ENCODE measurements around the gene ZNF487.
A peak's percentile ranks its signal among the peaks of the same experiment; 100 is the strongest.

ZNF487 gene

GRCh38 chr10:43396928-43397624 is 39.8 kb upstream of the ZNF487 start:
- no peak for TF ChIP-seq CTCF (IDR thresholded peaks at IDR 0.05; ENCODE audit: borderline replicate concordance, control extremely low read depth, extremely low read depth, insufficient read depth, missing control alignments)
- DNase-seq (ENCODE audit: low spot score): peak; percentile 93
- in situ Hi-C loops (cut with MboI; ENCODE audit: low sequenced_read_pairs, unreplicated experiment): no loop called here

GRCh38 chr10:43398939-43399319 is 38.0 kb upstream of the ZNF487 start:
- in situ Hi-C loops (cut with MboI; ENCODE audit: low sequenced_read_pairs, unreplicated experiment): no loop called here
- no peak for DNase-seq (ENCODE audit: low spot score)

GRCh38 chr10:43399320-43400310 is 37.3 kb upstream of the ZNF487 start:
- DNase-seq (ENCODE audit: low spot score): no peak
- TF ChIP-seq CTCF (IDR thresholded peaks at IDR 0.05; ENCODE audit: borderline replicate concordance, control extremely low read depth, extremely low read depth, insufficient read depth, missing control alignments): no peak
- in situ Hi-C loops (cut with MboI; ENCODE audit: low sequenced_read_pairs, unreplicated experiment): loop anchor here (5.0 kb wide), 1 partner anchor 53 kb away; no protein-coding TSS in a partner anchor

More at GRCh38 chr10:43398939-43399319, 38.0 kb upstream of the ZNF487 start:
- no peak for TF ChIP-seq CTCF (IDR thresholded peaks at IDR 0.05; ENCODE audit: borderline replicate concordance, control extremely low read depth, extremely low read depth, insufficient read depth, missing control alignments)

GRCh38 chr10:43401627-43402026 is 35.3 kb upstream of the ZNF487 start:
- no peak for TF ChIP-seq CTCF (IDR thresholded peaks at IDR 0.05; ENCODE audit: borderline replicate concordance, control extremely low read depth, extremely low read depth, insufficient read depth, missing control alignments)
- in situ Hi-C loops (cut with MboI; ENCODE audit: low sequenced_read_pairs, unreplicated experiment): loop anchor here (5.0 kb wide), 1 partner anchor 51 kb away; no protein-coding TSS in a partner anchor
- DNase-seq (ENCODE audit: low spot score): no peak

GRCh38 chr10:43402176-43402575 is 34.7 kb upstream of the ZNF487 start:
- no peak for TF ChIP-seq CTCF (IDR thresholded peaks at IDR 0.05; ENCODE audit: borderline replicate concordance, control extremely low read depth, extremely low read depth, insufficient read depth, missing control alignments)
- in situ Hi-C loops (cut with MboI; ENCODE audit: low sequenced_read_pairs, unreplicated experiment): loop anchor here (5.0 kb wide), 1 partner anchor 50 kb away; no protein-coding TSS in a partner anchor
- DNase-seq (ENCODE audit: low spot score): no peak

DNA sequence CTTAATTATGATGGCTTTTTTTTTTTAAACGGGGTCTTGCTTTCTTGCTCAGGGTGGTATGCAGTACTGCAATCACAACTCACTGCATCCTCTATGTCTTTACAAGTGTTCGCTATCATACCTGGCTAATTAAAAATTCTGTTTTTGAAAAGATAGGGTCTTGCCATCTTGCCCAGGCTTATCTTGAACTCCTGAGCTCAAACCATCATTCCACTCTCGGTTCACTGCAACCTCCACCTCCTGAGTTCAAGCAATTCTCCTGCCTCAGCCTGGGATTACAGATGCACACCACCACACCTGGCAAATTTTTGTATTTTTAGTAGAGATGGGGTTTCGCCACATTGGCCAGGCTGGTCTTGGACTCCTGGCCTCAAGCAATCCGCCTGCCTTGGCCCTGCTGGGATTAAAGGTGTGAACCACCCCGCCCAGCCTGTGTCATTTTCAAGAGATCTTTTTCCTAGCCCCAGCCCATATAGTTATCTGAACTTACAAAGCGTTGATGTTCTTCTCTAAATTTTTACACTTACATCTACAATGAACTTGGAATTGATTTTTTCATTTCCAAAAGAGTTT is 33.9 kb upstream of the ZNF487 start:
- no peak for TF ChIP-seq CTCF (IDR thresholded peaks at IDR 0.05; ENCODE audit: borderline replicate concordance, control extremely low read depth, extremely low read depth, insufficient read depth, missing control alignments)
- in situ Hi-C loops (cut with MboI; ENCODE audit: low sequenced_read_pairs, unreplicated experiment): loop anchor here (5.0 kb wide), 1 partner anchor 49 kb away; no protein-coding TSS in a partner anchor
- DNase-seq (ENCODE audit: low spot score): no peak

Measured in GM13976 (cell line).